HTR-8/SVneo (cell line): ENCODE results near the gene UBN1.

Experiments
- DNase-seq: peaks from one replicate; pipeline ENCODE4 v3.0.0; 2011; ENCODE audit warnings: low spot score, mixed read lengths; ENCODE audit not compliant: insufficient read length
- FAIRE-seq: peaks from 2 replicates; lab custom pipeline; 2011; peaks lifted over from hg19 to GRCh38; lab: Jason Lieb, UNC

UBN1 gene

GRCh38 chr16:4814542-4815173 is 32.6 kb upstream of the UBN1 start:
- FAIRE-seq (no peak), DNase-seq (no peak)

- DNase-seq, result no peak
- FAIRE-seq, result no peak
Measured at GRCh38 chr16:4820652-4821051, 26.6 kb upstream of the UBN1 start.

- no peak for FAIRE-seq
- DNase-seq, result no peak
Measured at GRCh38 chr16:4825196-4825595, 22.1 kb upstream of the UBN1 start.

- FAIRE-seq (no peak), DNase-seq (no peak)
Measured at GRCh38 chr16:4826526-4826925, 20.8 kb upstream of the UBN1 start.

- no peak for FAIRE-seq
- no peak for DNase-seq
Measured at GRCh38 chr16:4826980-4827379, 20.3 kb upstream of the UBN1 start.

GRCh38 chr16:4828567-4829321 is 18.5 kb upstream of the UBN1 start:
- DNase-seq (no peak), FAIRE-seq (no peak)

GRCh38 chr16:4830408-4830807 is 16.9 kb upstream of the UBN1 start:
- FAIRE-seq, result no peak

GRCh38 chr16:4831616-4832015 is 15.7 kb upstream of the UBN1 start:
- no peak for DNase-seq
- FAIRE-seq, result no peak

More at GRCh38 chr16:4830408-4830807, 16.9 kb upstream of the UBN1 start:
- no peak for DNase-seq

- FAIRE-seq, result no peak
- DNase-seq, result no peak
Measured at GRCh38 chr16:4832698-4833343, 14.5 kb upstream of the UBN1 start.

GRCh38 chr16:4833584-4833983 is 13.7 kb upstream of the UBN1 start:
- FAIRE-seq (no peak), DNase-seq (no peak)

- FAIRE-seq, result no peak
- DNase-seq, result no peak
Measured at GRCh38 chr16:4836727-4837126, 10.6 kb upstream of the UBN1 start.

GRCh38 chr16:4837733-4838501 is 9.4 kb upstream of the UBN1 start:
- no peak for DNase-seq
- FAIRE-seq, result no peak

- DNase-seq (no peak), FAIRE-seq (no peak)
Measured at GRCh38 chr16:4839942-4840341, 7.3 kb upstream of the UBN1 start.

- FAIRE-seq (no peak), DNase-seq (no peak)
Measured at GRCh38 chr16:4840984-4841383, 6.3 kb upstream of the UBN1 start.

GRCh38 chr16:4846503-4846900 is 779 bp upstream of the UBN1 start:
- FAIRE-seq (no peak), DNase-seq (peak; percentile 32)

- DNase-seq (peak; percentile 32), FAIRE-seq (no peak)
Measured at GRCh38 chr16:4847774-4848587, 700 bp downstream of the UBN1 start.

- DNase-seq, result no peak
- no peak for FAIRE-seq
Measured at GRCh38 chr16:4850211-4850610, 2.9 kb downstream of the UBN1 start.

GRCh38 chr16:4852221-4852872 is 5.1 kb downstream of the UBN1 start:
- FAIRE-seq, result no peak
- peak; percentile 21 for DNase-seq

- DNase-seq (no peak), FAIRE-seq (no peak)
Measured at GRCh38 chr16:4855371-4855770, 8.1 kb downstream of the UBN1 start.
